Stimulated activated CD8-positive, alpha-beta memory T cell treated with anti-CD3 and anti-CD28 coated beads, Interleukin-2, amount 100 ng/mL, for 1 hour (primary cell): ENCODE measurements around the gene STAB2.

Experiments
- DNase-seq, 2 donors: peaks; one replicate each; pipeline ENCODE4 v3.0.0-alpha.2; 2020; ENCODE audit warnings: low read depth in 2 of 2

STAB2 gene

DNA sequence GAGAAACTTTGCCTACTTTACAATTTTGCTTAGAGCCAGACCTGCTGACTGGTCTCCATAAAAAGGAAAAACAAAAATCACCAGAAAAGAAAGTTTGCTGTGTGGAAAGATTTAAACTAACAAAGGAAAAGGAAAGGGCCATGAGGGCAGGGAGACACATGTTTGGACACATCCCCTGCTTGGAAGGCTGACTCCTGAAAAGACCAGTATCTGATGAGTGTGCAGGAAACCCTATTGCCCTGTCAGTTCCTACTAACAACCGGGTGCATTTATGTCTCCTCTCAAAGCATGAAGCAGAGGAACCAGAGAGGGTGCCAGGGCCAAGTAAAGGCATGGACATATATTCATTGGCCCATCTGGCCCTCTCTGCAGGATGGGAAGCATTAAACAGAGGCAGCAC is 7.0 kb upstream of the STAB2 start:
- no peak for DNase-seq

DNA sequence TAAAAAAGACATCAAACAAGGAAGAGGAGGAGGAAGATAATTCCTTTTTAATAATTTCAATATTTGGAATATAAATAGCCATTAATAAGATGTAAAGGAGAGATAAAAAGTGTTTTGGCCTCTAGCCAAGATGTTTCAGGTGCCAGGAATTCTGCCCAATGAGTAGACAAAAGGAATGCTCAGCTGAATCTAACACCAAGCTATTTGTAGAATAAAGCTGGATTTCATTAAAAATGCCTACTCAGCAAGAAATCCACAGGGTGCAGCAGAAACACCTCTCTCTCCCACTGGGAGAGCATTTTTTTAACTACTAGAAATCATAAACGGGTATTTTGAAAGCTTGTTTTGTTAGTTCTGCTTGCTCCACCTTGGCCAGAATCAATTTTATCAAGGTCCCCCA is 4.1 kb upstream of the STAB2 start:
- no peak for DNase-seq

DNA sequence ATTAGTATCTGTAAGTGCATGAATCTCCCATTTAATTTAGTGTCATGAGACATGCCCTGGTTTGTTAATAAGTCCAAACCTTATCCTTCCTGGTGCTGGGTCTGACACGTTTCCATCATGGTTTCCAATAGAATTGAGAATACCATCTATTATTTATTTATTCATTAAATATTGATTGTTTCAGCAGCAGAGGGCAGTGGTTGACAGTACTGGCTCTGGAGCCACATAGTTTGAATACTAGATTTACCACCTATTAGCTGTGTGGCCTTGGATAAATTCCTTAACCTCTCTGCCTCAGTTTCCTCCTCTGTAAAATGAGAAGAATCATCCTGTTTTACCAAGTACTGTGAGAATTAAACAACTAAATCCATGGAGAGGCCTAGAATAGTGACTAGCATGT is 941 bp upstream of the STAB2 start:
- DNase-seq: no peak

DNA sequence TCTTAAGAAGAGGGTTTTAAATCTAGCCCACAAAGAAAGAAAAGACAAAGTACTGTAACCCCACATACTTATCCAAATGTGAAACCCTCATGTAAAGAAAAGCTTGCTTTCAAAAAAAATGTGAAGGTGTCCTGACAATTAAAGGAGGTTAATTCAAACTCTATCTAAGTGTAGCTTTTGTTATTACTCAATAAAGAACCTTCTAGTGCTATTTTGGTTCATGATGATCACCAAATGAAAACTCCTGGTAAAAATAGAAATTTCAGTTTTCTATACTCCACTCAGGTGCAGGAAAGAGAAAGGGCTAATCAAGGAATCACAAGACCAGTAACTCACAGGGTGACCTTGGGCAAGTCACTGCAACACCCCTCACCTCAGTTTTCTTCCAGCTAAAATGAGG is 1.6 kb downstream of the STAB2 start:
- no peak for DNase-seq

DNA sequence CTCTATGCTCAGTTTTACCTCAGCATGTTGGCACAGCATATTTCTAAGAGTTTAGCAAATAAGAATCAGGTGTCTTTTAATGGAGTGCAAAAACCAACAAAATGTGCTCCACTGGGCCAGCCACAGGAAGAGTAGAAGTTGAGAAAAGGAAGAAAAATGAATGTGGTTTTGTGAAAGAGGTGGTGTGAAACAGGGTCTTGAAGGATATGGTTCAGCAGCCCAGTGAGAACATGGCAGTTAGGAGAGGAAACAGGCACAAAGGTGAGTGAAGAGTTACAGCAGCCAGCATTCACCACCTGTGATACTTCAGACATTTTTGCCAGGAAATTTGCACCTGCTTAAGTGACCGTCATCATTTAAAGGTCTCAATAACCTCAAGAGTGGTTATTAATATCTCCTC is 2.4 kb downstream of the STAB2 start:
- DNase-seq: no peak

DNA sequence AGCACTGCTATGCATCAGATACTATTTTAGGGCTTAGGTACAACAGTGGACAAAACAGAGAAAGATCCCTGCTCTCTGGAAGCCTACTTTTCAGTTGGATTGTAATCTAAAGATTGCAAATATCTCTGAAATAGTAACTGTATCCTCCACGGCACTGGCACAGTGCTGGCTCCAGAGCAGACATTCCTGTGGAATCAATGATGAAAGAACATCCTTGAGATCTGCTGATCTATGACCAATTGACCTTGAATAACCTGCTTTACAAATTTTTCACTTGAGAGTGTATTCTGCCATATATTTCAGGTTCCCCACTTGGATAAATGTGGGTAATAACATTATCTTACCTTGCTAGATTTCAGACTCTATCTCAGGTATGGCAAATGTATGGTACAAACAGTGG is 3.2 kb downstream of the STAB2 start:
- no peak for DNase-seq

DNA sequence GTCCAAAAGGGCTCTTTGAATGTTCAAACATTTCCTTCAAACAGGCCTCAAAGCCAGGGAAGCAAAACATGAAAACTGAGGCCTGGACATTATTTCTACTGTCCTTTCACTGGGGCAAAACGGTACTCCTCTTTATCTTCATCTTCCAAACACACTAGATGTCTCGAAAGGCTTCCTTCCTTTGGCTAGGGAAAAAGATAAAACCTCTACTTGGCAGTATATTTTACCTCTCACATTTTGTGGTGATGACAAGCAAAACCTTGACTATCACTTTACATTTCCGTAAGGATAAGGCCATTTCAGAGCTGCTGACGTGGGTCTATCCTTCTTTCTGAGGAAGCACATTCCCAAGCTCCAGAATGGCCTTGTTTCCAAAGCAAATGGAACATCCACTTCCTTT is 9.9 kb downstream of the STAB2 start:
- DNase-seq: no peak

DNA sequence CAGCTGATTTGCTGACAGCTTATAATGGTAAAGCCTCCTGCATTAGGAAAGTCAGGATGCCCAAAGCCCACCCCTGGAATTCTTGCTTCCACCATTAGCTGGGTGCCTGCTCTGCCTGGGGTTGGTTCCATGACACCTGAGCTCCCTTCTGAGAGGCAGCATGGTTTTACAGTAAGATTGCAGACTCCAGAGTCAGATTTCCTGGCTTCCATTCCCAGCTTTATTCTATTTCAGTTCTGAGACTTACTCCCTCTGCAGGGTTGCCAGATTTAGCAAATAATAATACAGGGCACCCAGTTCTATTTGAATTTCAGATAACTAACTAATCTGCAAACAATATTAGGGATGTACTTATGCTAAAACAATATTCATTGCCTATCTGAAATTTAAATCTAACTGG is 12.2 kb downstream of the STAB2 start:
- no peak for DNase-seq

- DNase-seq: no peak
Observed at GRCh38 chr12:103600967-103601728, 14.1 kb downstream of the STAB2 start.

DNA sequence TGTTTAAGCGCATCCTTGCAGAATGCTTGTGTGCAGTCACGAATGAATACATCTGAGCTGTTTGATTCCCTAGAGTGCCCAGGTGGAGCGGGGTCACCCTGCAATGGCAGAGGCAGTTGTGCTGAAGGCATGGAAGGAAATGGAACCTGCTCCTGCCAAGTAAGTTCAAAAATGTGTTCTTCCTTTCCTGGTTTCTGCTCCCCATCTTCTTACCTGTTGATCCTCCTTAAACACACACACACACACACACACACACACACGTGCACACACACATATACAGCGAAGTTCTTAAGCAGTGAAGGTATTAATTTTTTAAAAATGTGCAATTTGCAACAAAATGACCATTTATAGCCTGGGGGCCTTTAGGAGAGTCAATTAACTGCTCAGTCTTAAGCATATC is 33.3 kb downstream of the STAB2 start:
- no peak for DNase-seq

GRCh38 chr12:103623716-103624115 is 36.6 kb downstream of the STAB2 start:
- no peak for DNase-seq

- no peak for DNase-seq
Observed at GRCh38 chr12:103626498-103626897, 39.4 kb downstream of the STAB2 start.

DNA sequence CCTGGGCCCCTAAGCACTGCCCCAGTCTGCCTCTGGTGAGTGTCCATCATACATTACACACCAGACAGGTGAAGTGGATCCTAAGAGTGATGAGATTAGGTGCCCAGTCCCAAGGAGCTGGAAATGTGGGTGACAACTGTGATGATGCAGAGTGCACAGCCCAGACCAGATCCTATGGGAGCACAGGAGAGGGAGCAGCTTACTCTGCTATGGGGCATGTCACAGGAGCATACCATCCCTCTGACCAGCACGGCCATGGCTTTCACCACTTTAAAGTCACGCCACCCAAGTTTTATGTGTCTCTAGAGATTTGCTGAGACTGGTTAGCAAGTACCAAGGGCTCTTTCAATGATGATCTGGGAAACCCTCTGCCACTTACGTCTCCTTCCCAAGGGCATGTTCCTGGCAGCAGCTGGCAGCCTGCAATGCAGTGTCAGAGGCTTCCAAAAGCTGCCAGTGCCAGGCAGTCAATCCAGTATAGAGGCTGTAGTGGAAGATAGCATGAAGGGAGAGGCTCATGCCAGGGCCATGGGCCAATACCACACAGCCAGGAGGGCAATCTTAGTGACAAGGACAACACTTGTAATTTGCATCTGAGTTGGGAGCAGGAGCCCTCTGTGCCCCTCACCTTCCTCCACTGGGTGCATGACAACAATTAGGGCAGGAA is 40.2 kb downstream of the STAB2 start:
- DNase-seq: no peak

- peak in 1 of 2 donors; percentile 3 for DNase-seq
Observed at GRCh38 chr12:103632554-103633216, 45.6 kb downstream of the STAB2 start.

DNA sequence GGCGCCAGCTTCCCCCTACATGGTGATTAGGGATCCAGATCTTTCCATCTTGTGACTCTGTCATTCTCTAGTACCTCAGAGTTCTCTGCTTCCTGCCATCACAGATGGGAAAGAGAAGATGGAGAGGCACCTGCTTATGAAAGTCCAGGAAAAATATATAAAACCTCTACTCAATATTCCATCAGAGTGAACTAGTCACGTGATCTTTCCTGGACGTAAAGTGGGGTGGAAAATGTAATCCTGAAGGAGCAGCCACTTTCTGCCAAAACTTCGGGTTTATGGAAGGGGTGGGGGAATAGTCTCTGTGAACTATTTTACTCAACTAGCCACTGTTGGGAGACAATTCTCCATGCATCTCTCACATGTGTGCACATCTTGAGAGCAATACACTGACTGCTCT is 47.7 kb downstream of the STAB2 start:
- no peak for DNase-seq

DNA sequence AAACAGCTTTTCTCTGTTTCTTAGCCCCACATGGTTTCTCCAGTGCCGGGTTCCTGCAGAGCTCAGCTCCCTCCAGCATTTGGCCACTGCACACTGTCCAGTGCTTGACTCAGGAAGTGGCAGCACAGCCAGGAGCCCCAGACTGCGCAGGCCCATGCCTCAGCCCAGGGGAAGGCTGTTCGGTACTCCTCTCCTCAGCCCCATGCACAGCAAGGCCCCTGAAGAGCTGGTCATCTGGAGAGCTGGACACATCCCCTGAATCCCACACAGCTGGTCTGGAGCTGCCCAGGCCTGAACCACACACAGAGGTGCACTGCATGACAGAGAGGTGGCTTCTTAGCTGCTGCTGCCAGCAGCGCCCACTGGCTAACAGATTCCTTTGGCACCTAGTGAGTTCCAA is 48.3 kb downstream of the STAB2 start:
- no peak for DNase-seq

DNA sequence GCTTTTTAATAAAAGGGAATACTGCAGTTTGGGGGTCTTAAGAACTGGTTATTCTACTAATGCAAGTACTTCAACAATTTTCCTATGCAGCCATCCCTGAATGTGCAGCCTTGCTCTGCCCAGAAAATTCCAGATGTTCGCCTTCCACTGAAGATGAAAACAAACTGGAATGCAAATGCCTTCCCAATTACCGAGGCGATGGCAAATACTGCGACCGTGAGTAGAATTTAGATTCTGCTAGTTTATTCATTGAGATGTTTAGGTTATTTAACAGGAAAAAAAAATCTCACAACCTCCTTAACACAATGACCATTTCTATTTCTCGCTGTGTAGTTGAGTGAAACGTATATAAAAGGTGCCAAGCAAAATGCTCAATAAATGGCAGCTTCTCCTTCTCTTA is 49.9 kb downstream of the STAB2 start:
- DNase-seq: no peak

GRCh38 chr12:103637429-103637828 is 50.4 kb downstream of the STAB2 start:
- no peak for DNase-seq

- no peak for DNase-seq
Observed at GRCh38 chr12:103639983-103640382, 52.9 kb downstream of the STAB2 start.

DNA sequence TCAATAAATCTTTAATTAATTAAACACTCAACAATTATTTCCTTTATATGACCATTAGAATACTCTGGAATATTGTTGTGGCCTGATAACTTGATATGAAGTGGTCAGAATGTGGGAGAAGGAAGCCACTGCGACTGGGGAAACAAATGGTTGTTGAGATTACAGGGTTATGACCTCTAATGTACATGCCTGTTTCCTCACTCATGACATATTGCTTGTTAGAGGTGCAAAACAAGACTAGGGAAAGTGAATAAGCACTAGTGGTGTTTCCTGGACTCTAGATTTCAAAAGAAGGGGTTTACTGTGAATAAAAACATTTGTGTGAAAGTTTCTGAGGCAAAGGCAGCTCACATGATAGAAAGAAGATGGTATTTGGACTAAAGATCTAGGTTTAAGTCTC is 53.3 kb downstream of the STAB2 start:
- no peak for DNase-seq

GRCh38 chr12:103640831-103641230 is 53.8 kb downstream of the STAB2 start:
- DNase-seq: no peak

GRCh38 chr12:103642240-103642864 is 55.3 kb downstream of the STAB2 start:
- DNase-seq: no peak

- no peak for DNase-seq
Observed at GRCh38 chr12:103645202-103645601, 58.1 kb downstream of the STAB2 start.
